Hair follicular keratinocyte (primary cell): ENCODE data around the gene PTP4A1. TPM values are rescaled to one million over a fixed set of nuclear protein-coding genes. Genes with fewer than 3 reads are reported as not detected.

Experiments
- total RNA-seq: library from RNA; depleted of rRNA; stranded (reverse); fragments of >200 nt; gene quantifications from 2 replicates; pipeline ENCODE4 v1.2.3, GENCODE V29; 2015

PTP4A1 gene
- 35.1 and 47.0 TPM in 2 replicates for total RNA-seq

GRCh38 chr6:63572044-63572746, at the start of gene PTP4A1, which contains the start of gene LOC128125822:
Gene PTP4A1, plus strand, starts transcription at chr6:63572480. Its CDS starts 4,401 bp downstream, at chr6:63576881.
Gene LOC128125822, plus strand, starts transcription at chr6:63572480.

Other genes with a start within 250 kb of the PTP4A1 start
- 13.7 and 20.1 TPM in 2 replicates for gene PHF3, start 63.3 kb downstream of the PTP4A1 start, total RNA-seq